ENCODE data around the gene THNSL1. TPM values are rescaled to one million over a fixed set of nuclear protein-coding genes. Genes with fewer than 3 reads are reported as not detected.

THNSL1 gene
- total RNA-seq, 5 donors from 2014 or later (not counting 1 experiment from before 2014, with no cell fraction given) = 1.6 to 8.1 (median 6.4) TPM

DNA sequence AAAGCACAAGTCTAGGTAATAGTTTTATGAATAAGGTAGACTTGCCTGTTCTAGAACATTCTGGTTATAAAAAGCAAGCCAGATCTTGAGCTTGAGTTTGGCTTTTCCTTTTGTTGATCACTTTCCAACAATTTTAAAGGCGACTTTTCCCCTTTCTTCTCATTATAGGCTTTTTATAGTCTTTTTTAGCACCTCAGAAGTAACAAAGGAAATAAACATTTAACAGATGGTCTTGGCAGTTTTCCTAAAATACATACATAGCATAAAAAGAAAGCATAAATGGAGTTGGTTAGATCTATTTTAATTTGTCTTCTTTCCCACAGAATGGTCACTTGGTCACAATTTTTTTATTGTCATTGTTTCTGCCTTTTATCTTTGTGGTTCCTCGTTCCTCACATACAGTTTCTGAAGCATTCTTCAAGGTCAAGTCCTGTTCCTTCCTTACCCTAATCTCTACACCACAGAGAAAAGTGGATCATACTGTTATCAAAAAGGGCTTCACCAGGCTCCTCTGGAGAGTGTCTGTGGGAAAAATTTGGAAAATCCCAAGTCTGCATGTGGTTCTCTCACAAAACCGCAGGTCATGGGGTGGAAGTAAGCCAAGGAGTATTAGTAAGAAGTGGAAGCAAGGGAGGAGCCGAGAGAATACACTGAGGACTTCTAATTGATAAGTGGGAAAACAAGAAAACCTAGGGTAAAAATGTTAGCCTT is 31.3 kb downstream of the THNSL1 start:
- ATAC-seq (replicated peaks in 1 of 4) = no peak
- WGBS (ENCODE audit: insufficient coverage) = 45% methylated on average over 2 of the region's 4 CpGs
- CTCF ChIA-PET = no interaction called here
- no peaks in the 10 kb centered on the region for H3K4me1 Mint-ChIP-seq
- H3K27ac Mint-ChIP-seq = no peak overlapping the region
- no peaks in the 10 kb centered on the region for H3K4me1 ChIP-seq (ENCODE audit: control insufficient read depth in 1 of 2, extremely low read depth in 1 of 2, insufficient read depth in 2 of 2, low read length in 2 of 2)
- H3K27ac ChIP-seq (ENCODE audit: low read length) = no peak overlapping the region
- H3K36me3 Mint-ChIP-seq = no peaks in the 10 kb centered on the region
- peaks cover 0 to 5% (median 0%) of the 10 kb centered on the region in 3 donors for H3K9me3 Mint-ChIP-seq
- no peak overlapping the region for H3K4me3 Mint-ChIP-seq
- H3K36me3 ChIP-seq (ENCODE audit: control insufficient read depth in 2 of 2, extremely low read depth in 1 of 2, insufficient read depth in 1 of 2, low read length in 1 of 2) = no peaks in the 10 kb centered on the region
- H3K27me3 ChIP-seq (replicated peaks in 1 of 2; ENCODE audit: control insufficient read depth in 2 of 2, extremely low read depth in 1 of 2, insufficient read depth in 2 of 2, low read length in 1 of 2) = peaks cover 0 to 4% of the 10 kb centered on the region in 2 experiments
- H3K9me3 ChIP-seq = no peaks in the 10 kb centered on the region
- DNase-seq = no peak
- POLR2A ChIA-PET = no interaction called here
- peaks cover 26 to 42% of the 10 kb centered on the region in 2 donors for H3K27me3 Mint-ChIP-seq
- H3K4me3 ChIP-seq (ENCODE audit: control insufficient read depth in 1 of 2, extremely low read depth in 1 of 2, low read length in 1 of 2) = no peak overlapping the region

DNA sequence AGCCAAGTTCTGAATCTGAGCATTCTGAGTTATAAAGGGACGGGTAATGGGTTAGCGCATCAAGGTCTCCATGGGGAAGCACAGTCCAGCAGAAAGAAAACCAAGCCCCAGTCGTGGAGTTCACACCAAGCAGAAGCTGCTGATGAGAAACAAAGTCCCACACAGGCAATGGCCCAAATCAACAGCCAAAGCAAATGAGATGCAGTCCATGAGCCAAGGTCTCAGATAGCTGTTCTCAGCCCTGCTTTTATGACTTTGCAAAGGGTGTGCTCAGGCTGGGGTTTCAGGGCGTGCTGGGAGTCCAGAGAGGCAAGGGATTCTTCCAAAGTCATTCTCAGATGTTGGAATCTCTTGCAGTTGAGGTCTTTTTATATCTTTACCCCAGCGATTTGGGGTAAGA is 32.0 kb downstream of the THNSL1 start:
- H3K27ac ChIP-seq (ENCODE audit: low read length) = no peak overlapping the region
- ATAC-seq (replicated peaks in 1 of 4) (no peak), DNase-seq (no peak)
- Mint-ChIP-seq H3K4me3 (no peak overlapping the region), H3K27me3 (peaks cover 26 to 42% of the 10 kb centered on the region in 2 donors), H3K4me1 (no peaks in the 10 kb centered on the region), H3K27ac (no peak overlapping the region), H3K9me3 (peaks cover 0 to 5% (median 0%) of the 10 kb centered on the region in 3 donors), H3K36me3 (no peaks in the 10 kb centered on the region)
- H3K9me3 ChIP-seq = no peaks in the 10 kb centered on the region
- ChIA-PET POLR2A (no interaction called here), CTCF (no interaction called here)
- no peaks in the 10 kb centered on the region for H3K36me3 ChIP-seq (ENCODE audit: control insufficient read depth in 2 of 2, extremely low read depth in 1 of 2, insufficient read depth in 1 of 2, low read length in 1 of 2)
- no peaks in the 10 kb centered on the region for H3K4me1 ChIP-seq (ENCODE audit: control insufficient read depth in 1 of 2, extremely low read depth in 1 of 2, insufficient read depth in 2 of 2, low read length in 2 of 2)
- H3K4me3 ChIP-seq (ENCODE audit: control insufficient read depth in 1 of 2, extremely low read depth in 1 of 2, low read length in 1 of 2) = no peak overlapping the region
- H3K27me3 ChIP-seq (replicated peaks in 1 of 2; ENCODE audit: control insufficient read depth in 2 of 2, extremely low read depth in 1 of 2, insufficient read depth in 2 of 2, low read length in 1 of 2) = peaks cover 0 to 4% of the 10 kb centered on the region in 2 experiments
- 78% methylated on average over 3 of the region's 5 CpGs for WGBS (ENCODE audit: insufficient coverage)

DNA sequence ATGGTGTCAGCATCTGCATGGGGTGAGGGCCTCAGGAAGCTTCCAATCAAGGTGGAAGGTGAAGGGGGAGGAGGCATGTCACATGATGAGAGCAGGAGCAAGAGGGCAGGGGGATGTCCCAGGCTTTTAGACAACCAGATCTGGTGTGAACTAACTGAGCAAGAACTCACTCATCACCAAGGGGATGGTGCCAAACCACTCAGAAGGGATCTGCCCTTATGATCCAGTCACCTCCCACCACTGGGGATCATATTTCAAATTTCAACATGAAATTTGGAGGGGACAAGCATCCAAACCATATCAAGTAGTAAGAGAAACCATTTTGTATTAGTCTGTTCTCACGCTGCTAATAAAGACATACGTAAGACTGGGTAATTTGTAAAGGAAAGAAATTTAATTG is 33.6 kb downstream of the THNSL1 start:
- DNase-seq (no peak), ATAC-seq (replicated peaks in 1 of 4) (no peak)
- Histone ChIP-seq H3K27me3 (replicated peaks in 1 of 2; ENCODE audit: control insufficient read depth in 2 of 2, extremely low read depth in 1 of 2, insufficient read depth in 2 of 2, low read length in 1 of 2) (peaks cover 0 to 4% of the 10 kb centered on the region in 2 experiments), H3K4me1 (ENCODE audit: control insufficient read depth in 1 of 2, extremely low read depth in 1 of 2, insufficient read depth in 2 of 2, low read length in 2 of 2) (no peaks in the 10 kb centered on the region), H3K36me3 (ENCODE audit: control insufficient read depth in 2 of 2, extremely low read depth in 1 of 2, insufficient read depth in 1 of 2, low read length in 1 of 2) (no peaks in the 10 kb centered on the region), H3K9me3 (no peaks in the 10 kb centered on the region), H3K27ac (ENCODE audit: low read length) (no peak overlapping the region), H3K4me3 (ENCODE audit: control insufficient read depth in 1 of 2, extremely low read depth in 1 of 2, low read length in 1 of 2) (no peak overlapping the region)
- no peaks in the 10 kb centered on the region for H3K36me3 Mint-ChIP-seq
- CTCF ChIA-PET = no interaction called here
- no peak overlapping the region for H3K4me3 Mint-ChIP-seq
- H3K4me1 Mint-ChIP-seq = no peaks in the 10 kb centered on the region
- H3K27ac Mint-ChIP-seq = no peak overlapping the region
- 100% methylated on average over 2 of the region's 2 CpGs for whole genome bisulfite sequencing (ENCODE audit: insufficient coverage)
- POLR2A ChIA-PET = no interaction called here
- H3K9me3 Mint-ChIP-seq = peaks cover 0 to 5% (median 0%) of the 10 kb centered on the region in 3 donors
- H3K27me3 Mint-ChIP-seq = peaks cover 24 to 36% of the 10 kb centered on the region in 2 donors

DNA sequence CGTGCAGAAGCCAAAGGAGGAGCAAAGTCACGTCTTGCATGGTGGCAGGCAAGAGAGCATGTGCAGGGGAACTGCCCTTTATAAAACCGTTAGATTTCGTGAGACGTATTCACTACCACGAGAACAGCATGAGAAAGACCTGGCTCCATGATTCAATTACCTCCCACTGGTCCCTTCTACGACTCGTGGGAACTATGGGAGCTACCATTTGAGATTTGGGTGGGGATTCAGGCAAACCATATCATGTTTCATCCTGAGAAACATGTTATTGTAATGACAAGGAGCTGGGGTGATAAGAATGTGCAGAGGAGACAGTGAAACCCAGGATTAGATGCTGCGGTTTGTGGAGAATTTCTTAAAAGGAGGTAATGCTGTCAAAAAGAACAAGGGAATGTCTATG is 34.0 kb downstream of the THNSL1 start:
- Mint-ChIP-seq H3K9me3 (peaks cover 0 to 5% (median 0%) of the 10 kb centered on the region in 3 donors), H3K36me3 (no peaks in the 10 kb centered on the region), H3K4me3 (no peak overlapping the region), H3K27ac (no peak overlapping the region), H3K4me1 (no peaks in the 10 kb centered on the region), H3K27me3 (peaks cover 23 to 36% of the 10 kb centered on the region in 2 donors)
- Histone ChIP-seq H3K27me3 (replicated peaks in 1 of 2; ENCODE audit: control insufficient read depth in 2 of 2, extremely low read depth in 1 of 2, insufficient read depth in 2 of 2, low read length in 1 of 2) (peaks cover 0 to 4% of the 10 kb centered on the region in 2 experiments), H3K27ac (ENCODE audit: low read length) (no peak overlapping the region), H3K4me1 (ENCODE audit: control insufficient read depth in 1 of 2, extremely low read depth in 1 of 2, insufficient read depth in 2 of 2, low read length in 2 of 2) (no peaks in the 10 kb centered on the region), H3K36me3 (ENCODE audit: control insufficient read depth in 2 of 2, extremely low read depth in 1 of 2, insufficient read depth in 1 of 2, low read length in 1 of 2) (no peaks in the 10 kb centered on the region), H3K4me3 (ENCODE audit: control insufficient read depth in 1 of 2, extremely low read depth in 1 of 2, low read length in 1 of 2) (no peak overlapping the region), H3K9me3 (no peaks in the 10 kb centered on the region)
- DNase-seq (no peak), ATAC-seq (replicated peaks in 1 of 4) (no peak)
- POLR2A ChIA-PET = no interaction called here
- CTCF ChIA-PET = interaction anchor here in 1 of 2 donors (0.6 kb wide), 1 partner anchor 317 kb away, joined by 5 read pairs; no protein-coding TSS in a partner anchor
- 67% methylated on average over 3 of the region's 9 CpGs for WGBS (ENCODE audit: insufficient coverage)

DNA sequence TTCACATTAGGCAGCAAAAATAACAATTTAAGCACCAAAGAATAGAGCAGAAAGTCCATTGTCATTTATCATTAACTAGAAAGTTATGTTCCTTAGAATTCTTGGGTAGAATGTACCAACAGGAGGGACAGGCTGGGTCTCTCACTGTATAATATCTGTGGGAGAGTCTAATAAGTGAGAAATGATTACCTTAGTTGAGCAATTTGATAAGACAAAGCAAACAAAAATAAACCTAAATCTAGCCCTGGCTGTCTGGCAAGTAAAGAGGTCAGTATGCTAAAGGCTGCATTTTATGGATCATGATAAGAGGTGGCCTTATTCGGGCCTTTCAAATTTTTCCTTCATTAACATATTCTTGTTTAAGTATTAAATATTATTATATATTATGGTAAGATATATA is 35.6 kb downstream of the THNSL1 start:
- ChIA-PET POLR2A (no interaction called here), CTCF (no interaction called here)
- peaks cover 0 to 4% of the 10 kb centered on the region in 2 experiments for H3K27me3 ChIP-seq (replicated peaks in 1 of 2; ENCODE audit: control insufficient read depth in 2 of 2, extremely low read depth in 1 of 2, insufficient read depth in 2 of 2, low read length in 1 of 2)
- H3K9me3 Mint-ChIP-seq = peaks cover 0 to 5% (median 0%) of the 10 kb centered on the region in 3 donors
- H3K27ac Mint-ChIP-seq = no peak overlapping the region
- H3K36me3 ChIP-seq (ENCODE audit: control insufficient read depth in 2 of 2, extremely low read depth in 1 of 2, insufficient read depth in 1 of 2, low read length in 1 of 2) = no peaks in the 10 kb centered on the region
- H3K9me3 ChIP-seq = no peaks in the 10 kb centered on the region
- H3K27ac ChIP-seq (ENCODE audit: low read length) = no peak overlapping the region
- peaks cover 21 to 41% of the 10 kb centered on the region in 2 donors for H3K27me3 Mint-ChIP-seq
- no CpG with 5 or more reads among the region's 1 CpG for WGBS (ENCODE audit: insufficient coverage)
- ATAC-seq (replicated peaks in 1 of 4) (no peak), DNase-seq (no peak)
- H3K4me3 Mint-ChIP-seq = no peak overlapping the region
- H3K4me1 ChIP-seq (ENCODE audit: control insufficient read depth in 1 of 2, extremely low read depth in 1 of 2, insufficient read depth in 2 of 2, low read length in 2 of 2) = no peaks in the 10 kb centered on the region
- H3K36me3 Mint-ChIP-seq = no peaks in the 10 kb centered on the region
- no peak overlapping the region for H3K4me3 ChIP-seq (ENCODE audit: control insufficient read depth in 1 of 2, extremely low read depth in 1 of 2, low read length in 1 of 2)
- no peaks in the 10 kb centered on the region for H3K4me1 Mint-ChIP-seq

DNA sequence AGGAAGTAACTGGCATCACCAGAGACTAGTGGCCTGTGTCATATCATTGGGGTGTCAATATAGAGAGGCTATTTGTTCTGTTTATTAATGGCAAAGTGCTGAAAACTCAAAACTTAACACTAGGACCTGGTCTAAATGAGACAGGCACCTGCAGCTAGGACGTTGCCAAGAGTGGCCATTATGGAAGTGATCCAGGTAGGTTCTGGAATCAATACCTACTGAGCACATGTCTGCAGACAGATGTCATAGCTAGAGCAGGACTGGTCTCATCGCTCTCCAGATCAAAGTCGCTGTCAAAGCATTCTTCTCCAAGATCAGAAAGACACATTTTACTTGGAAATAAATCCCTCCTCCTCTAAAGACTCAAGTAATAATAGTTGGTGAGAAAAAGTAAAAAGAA is 40.3 kb downstream of the THNSL1 start:
- no peak for DNase-seq
- no peak for ATAC-seq (replicated peaks in 1 of 4)
- no peaks in the 10 kb centered on the region for H3K9me3 ChIP-seq
- H3K4me3 Mint-ChIP-seq = no peak overlapping the region
- no peaks in the 10 kb centered on the region for H3K36me3 Mint-ChIP-seq
- POLR2A ChIA-PET = no interaction called here
- no peaks in the 10 kb centered on the region for H3K4me1 Mint-ChIP-seq
- H3K27me3 ChIP-seq (replicated peaks in 1 of 2; ENCODE audit: control insufficient read depth in 2 of 2, extremely low read depth in 1 of 2, insufficient read depth in 2 of 2, low read length in 1 of 2) = no peaks in the 10 kb centered on the region
- peaks cover 2 to 9% of the 10 kb centered on the region in 2 donors for H3K27me3 Mint-ChIP-seq
- H3K9me3 Mint-ChIP-seq = no peaks in the 10 kb centered on the region
- no peak overlapping the region for H3K27ac ChIP-seq (ENCODE audit: low read length)
- no peak overlapping the region for H3K27ac Mint-ChIP-seq
- no peaks in the 10 kb centered on the region for H3K4me1 ChIP-seq (ENCODE audit: control insufficient read depth in 1 of 2, extremely low read depth in 1 of 2, insufficient read depth in 2 of 2, low read length in 2 of 2)
- CTCF ChIA-PET = no interaction called here
- no peak overlapping the region for H3K4me3 ChIP-seq (ENCODE audit: control insufficient read depth in 1 of 2, extremely low read depth in 1 of 2, low read length in 1 of 2)
- 33% methylated on average over 1 of the region's 3 CpGs for WGBS (ENCODE audit: insufficient coverage)
- H3K36me3 ChIP-seq (ENCODE audit: control insufficient read depth in 2 of 2, extremely low read depth in 1 of 2, insufficient read depth in 1 of 2, low read length in 1 of 2) = no peaks in the 10 kb centered on the region
